Measurements from ENCODE around the gene THADA. TPM values are rescaled to one million over a fixed set of nuclear protein-coding genes. Genes with fewer than 3 reads are reported as not detected.

The THADA gene
- total RNA-seq, 4 donors from 2014 or later = 31.2 to 68.8 (median 54.9) TPM

- H3K36me3 ChIP-seq = no peaks in the 10 kb centered on the region
- H3K27me3 ChIP-seq = no peaks in the 10 kb centered on the region
- H3K9me3 ChIP-seq = no peaks in the 10 kb centered on the region
- intact Hi-C loops (cut with DNase I; ENCODE audit: low total_unique reads) = no loop called here
- TF ChIP-seq, protein P1, sequence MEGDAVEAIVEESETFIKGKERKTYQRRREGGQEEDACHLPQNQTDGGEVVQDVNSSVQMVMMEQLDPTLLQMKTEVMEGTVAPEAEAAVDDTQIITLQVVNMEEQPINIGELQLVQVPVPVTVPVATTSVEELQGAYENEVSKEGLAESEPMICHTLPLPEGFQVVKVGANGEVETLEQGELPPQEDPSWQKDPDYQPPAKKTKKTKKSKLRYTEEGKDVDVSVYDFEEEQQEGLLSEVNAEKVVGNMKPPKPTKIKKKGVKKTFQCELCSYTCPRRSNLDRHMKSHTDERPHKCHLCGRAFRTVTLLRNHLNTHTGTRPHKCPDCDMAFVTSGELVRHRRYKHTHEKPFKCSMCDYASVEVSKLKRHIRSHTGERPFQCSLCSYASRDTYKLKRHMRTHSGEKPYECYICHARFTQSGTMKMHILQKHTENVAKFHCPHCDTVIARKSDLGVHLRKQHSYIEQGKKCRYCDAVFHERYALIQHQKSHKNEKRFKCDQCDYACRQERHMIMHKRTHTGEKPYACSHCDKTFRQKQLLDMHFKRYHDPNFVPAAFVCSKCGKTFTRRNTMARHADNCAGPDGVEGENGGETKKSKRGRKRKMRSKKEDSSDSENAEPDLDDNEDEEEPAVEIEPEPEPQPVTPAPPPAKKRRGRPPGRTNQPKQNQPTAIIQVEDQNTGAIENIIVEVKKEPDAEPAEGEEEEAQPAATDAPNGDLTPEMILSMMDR (IDR thresholded peaks at IDR 0.05) = no peak
- TF ChIP-seq POLR2A (IDR thresholded peaks at IDR 0.05) = no peak
- DNase-seq = no peak
- H3K27ac ChIP-seq = no peak overlapping the region
- no peak overlapping the region for H3K4me3 ChIP-seq
- no peaks in the 10 kb centered on the region for H3K4me1 ChIP-seq
Measured at GRCh38 chr2:43495727-43496126, 100.1 kb downstream of the THADA start.

- intact Hi-C loops (cut with DNase I; ENCODE audit: low total_unique reads) = no loop called here
- TF ChIP-seq, protein P1 (IDR thresholded peaks at IDR 0.05) = no peak
- no peak for TF ChIP-seq POLR2A (IDR thresholded peaks at IDR 0.05)
- H3K9me3 ChIP-seq = no peaks in the 10 kb centered on the region
- no peak overlapping the region for H3K4me3 ChIP-seq
- H3K27ac ChIP-seq = no peak overlapping the region
- no peaks in the 10 kb centered on the region for H3K27me3 ChIP-seq
- DNase-seq = no peak
- H3K4me1 ChIP-seq = no peaks in the 10 kb centered on the region
- no peaks in the 10 kb centered on the region for H3K36me3 ChIP-seq
Measured at GRCh38 chr2:43493954-43494353, 101.9 kb downstream of the THADA start.

DNA sequence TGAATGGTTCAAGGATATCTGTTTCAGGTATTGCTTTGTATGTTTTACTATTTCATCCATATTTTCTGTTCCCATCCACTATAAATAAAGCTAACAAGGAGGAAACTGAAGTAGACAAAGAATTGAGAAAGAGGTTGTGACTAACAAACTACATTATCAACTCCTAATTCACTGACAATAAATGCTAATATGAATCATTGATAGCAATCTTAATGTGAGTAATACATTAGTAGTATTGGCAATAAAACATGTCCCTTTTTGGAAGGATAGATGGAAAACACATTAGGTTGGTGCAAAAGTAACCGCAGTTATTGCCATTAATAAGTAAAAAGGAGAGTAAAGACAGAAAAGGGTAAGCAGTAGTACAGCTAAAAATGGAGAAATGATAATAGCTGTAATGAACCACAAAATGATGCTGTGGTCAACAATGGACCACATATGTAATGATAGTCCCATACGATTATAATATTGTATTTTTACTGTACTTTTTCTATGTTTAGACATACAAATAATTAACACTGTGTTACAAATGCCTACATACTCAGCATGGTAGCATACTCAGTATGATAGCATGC is 104.7 kb downstream of the THADA start:
- Histone ChIP-seq H3K27ac (no peak overlapping the region), H3K9me3 (no peaks in the 10 kb centered on the region), H3K36me3 (no peaks in the 10 kb centered on the region), H3K4me3 (no peak overlapping the region), H3K27me3 (no peaks in the 10 kb centered on the region), H3K4me1 (no peaks in the 10 kb centered on the region)
- intact Hi-C loops (cut with DNase I; ENCODE audit: low total_unique reads) = no loop called here
- TF ChIP-seq, protein P1 (IDR thresholded peaks at IDR 0.05) = no peak
- TF ChIP-seq POLR2A (IDR thresholded peaks at IDR 0.05) = no peak
- no peak for DNase-seq

DNA sequence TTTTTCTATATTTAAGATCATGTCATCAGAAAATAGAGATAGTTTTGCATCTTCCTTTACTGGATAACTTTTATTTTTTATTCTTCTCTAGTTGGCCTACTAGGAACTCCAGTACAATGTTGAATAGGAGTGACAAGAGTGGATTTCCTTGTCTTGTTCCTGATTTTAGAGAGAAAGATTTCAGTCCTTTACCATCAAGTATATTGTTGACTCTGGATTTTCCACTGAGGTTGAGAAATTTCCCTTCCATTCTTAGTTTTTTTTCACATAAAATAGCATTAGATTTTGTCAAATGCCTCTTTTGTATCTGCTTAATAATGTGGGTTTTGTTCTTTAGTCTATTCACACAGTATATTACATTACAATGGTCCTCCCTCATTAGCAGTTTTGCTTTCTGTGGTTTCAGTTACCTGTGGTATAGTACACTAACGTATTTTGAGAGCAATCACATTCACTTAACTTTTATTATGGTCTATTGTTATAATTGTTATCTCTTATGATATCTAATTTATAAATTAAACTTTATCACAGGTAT is 105.5 kb downstream of the THADA start:
- H3K27ac ChIP-seq = no peak overlapping the region
- no peak overlapping the region for H3K4me3 ChIP-seq
- H3K27me3 ChIP-seq = no peaks in the 10 kb centered on the region
- H3K9me3 ChIP-seq = no peaks in the 10 kb centered on the region
- no peaks in the 10 kb centered on the region for H3K4me1 ChIP-seq
- intact Hi-C loops (cut with DNase I; ENCODE audit: low total_unique reads) = no loop called here
- H3K36me3 ChIP-seq = no peaks in the 10 kb centered on the region
- no peak for DNase-seq
- no peak for TF ChIP-seq POLR2A (IDR thresholded peaks at IDR 0.05)
- TF ChIP-seq, protein P1 (IDR thresholded peaks at IDR 0.05) = no peak

GRCh38 chr2:43488737-43489136 is 107.1 kb downstream of the THADA start:
- no peak overlapping the region for H3K4me3 ChIP-seq
- no peak overlapping the region for H3K27ac ChIP-seq
- H3K9me3 ChIP-seq = no peaks in the 10 kb centered on the region
- no peak for TF ChIP-seq POLR2A (IDR thresholded peaks at IDR 0.05)
- TF ChIP-seq, protein P1 (IDR thresholded peaks at IDR 0.05) = no peak
- no peaks in the 10 kb centered on the region for H3K4me1 ChIP-seq
- intact Hi-C loops (cut with DNase I; ENCODE audit: low total_unique reads) = loop anchor here (10.0 kb wide), 2 partner anchors 264 to 534 kb away; partner anchors contain the start of gene ZFP36L2
- no peak for DNase-seq
- H3K36me3 ChIP-seq = no peaks in the 10 kb centered on the region
- H3K27me3 ChIP-seq = no peaks in the 10 kb centered on the region
